Fibroblast of upper back skin (primary cell): ENCODE measurements around the gene TPRN.
"Not testable (repeated sequence)": the region's sequence is repeated elsewhere in the genome, so short reads cannot be mapped to it uniquely, and the experiment has no call there.

ENCODE experiments used
- DNase-seq: peaks from one replicate; pipeline ENCODE4 v3.0.0-alpha.2; 2013

Gene TPRN

GRCh38 chr9:137200311-137201204 lies at the start of gene TPRN:
TSS of gene TPRN (minus strand) at chr9:137200741. CDS start at chr9:137200711, 30 bp downstream.
- peak; percentile 100 for DNase-seq

- DNase-seq = no peak
These were observed 47.3 kb upstream of the TPRN start for GRCh38 chr9:137247916-137248175.

- DNase-seq = no peak
These were observed 46.8 kb upstream of the TPRN start for GRCh38 chr9:137247135-137247915.

GRCh38 chr9:137245450-137246421 lies 45.2 kb upstream of the TPRN start:
- no peak for DNase-seq

- no peak for DNase-seq
These were observed 44.2 kb upstream of the TPRN start for GRCh38 chr9:137244486-137245449.

- no peak for DNase-seq
These were observed 43.3 kb upstream of the TPRN start for GRCh38 chr9:137243626-137244485.

GRCh38 chr9:137243266-137243625 lies 42.7 kb upstream of the TPRN start:
- DNase-seq = not testable (repeated sequence)

- DNase-seq = no peak
These were observed 42.0 kb upstream of the TPRN start for GRCh38 chr9:137242269-137243203.

- peak; percentile 33 for DNase-seq
These were observed 41.1 kb upstream of the TPRN start for GRCh38 chr9:137241490-137242268.

- DNase-seq = peak; percentile 100
These were observed 40.4 kb upstream of the TPRN start, which contains the start of gene TUBB4B for GRCh38 chr9:137240841-137241489. TSS of gene TUBB4B (plus strand) at chr9:137241287. CDS start at chr9:137241361, 74 bp downstream.

GRCh38 chr9:137240318-137240840 lies 39.8 kb upstream of the TPRN start:
- peak; percentile 54 for DNase-seq

GRCh38 chr9:137239541-137240200 lies 39.1 kb upstream of the TPRN start:
- not testable (repeated sequence) for DNase-seq

GRCh38 chr9:137237759-137238726 lies 37.5 kb upstream of the TPRN start:
- no peak for DNase-seq

- no peak for DNase-seq
These were observed 36.4 kb upstream of the TPRN start for GRCh38 chr9:137236936-137237421.

GRCh38 chr9:137236238-137236935 lies 35.8 kb upstream of the TPRN start:
- peak; percentile 73 for DNase-seq
